Uterus (tissue), 2 donors: ENCODE measurements around the gene SH2B2.
"Not testable (repeated sequence)": the region's sequence is repeated elsewhere in the genome, so short reads cannot be mapped to it uniquely, and the experiment has no call there.

Source experiments
- CTCF ChIP-seq, 4 experiments: fragments of 200-600 bp in 2 of 4; fragments of 450-650 bp in 2 of 4; sonication (generic) in 2 of 4; IDR thresholded peaks; one replicate each; pipeline ENCODE4 v1.5.1; 2016 to 2019; ENCODE audit warnings: antibody characterized with exemption in 4 of 4, mild to moderate bottlenecking in 2 of 4, moderate library complexity in 1 of 4
- POLR2A ChIP-seq, 2 donors: fragments of 450-650 bp; IDR thresholded peaks; one replicate each; pipeline ENCODE4 v1.6.1; 2016; ENCODE audit warnings: antibody characterized with exemption in 2 of 2, mild to moderate bottlenecking in 1 of 2, moderate library complexity in 1 of 2

DNA sequence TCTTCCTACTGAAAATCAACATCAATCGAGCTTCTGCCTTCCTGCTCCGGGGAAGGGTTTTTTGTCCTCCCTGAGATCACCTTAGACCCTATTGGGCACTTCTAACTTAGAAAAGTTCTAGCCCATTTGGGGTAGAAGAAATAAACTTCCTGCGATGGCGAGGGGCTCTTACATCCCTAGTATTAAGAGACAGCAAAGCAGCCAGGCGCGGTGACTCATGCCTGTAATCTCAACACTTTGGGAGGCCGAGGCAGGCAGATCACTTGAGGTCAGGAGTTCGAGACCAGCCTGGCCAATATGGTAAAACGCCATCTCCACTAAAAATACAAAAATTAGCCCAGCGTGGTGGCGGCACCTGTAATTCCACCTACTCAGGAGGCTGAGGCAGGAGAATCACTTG lies 38.4 kb downstream of the SH2B2 start:
- TF ChIP-seq CTCF, POLR2A (IDR thresholded peaks at IDR 0.05): not testable (repeated sequence)
